HEK293 (cell line): ENCODE measurements around the gene RASL12.

Source experiments
- ZNF514 ChIP-seq: fragments of 450-650 bp; formaldehyde crosslinking; IDR thresholded peaks from 2 replicates; pipeline ENCODE4 v1.5.1; 2016; ENCODE audit warnings: missing biosample characterization, missing genetic modification characterization
- ZNF596 ChIP-seq: fragments of 450-650 bp; IDR thresholded peaks from 2 replicates; pipeline ENCODE4 v1.5.0; 2018; ENCODE audit warnings: missing biosample characterization, mild to moderate bottlenecking, missing genetic modification characterization, moderate library complexity
- TF ChIP-seq, protein P1 (sequence below): fragments of 450-650 bp; formaldehyde crosslinking; IDR thresholded peaks from 2 replicates; pipeline ENCODE4 v1.5.1; 2016; ENCODE audit warnings: missing biosample characterization, missing genetic modification characterization
- TF ChIP-seq, protein P2 (sequence below): fragments of 450-650 bp; formaldehyde crosslinking; IDR thresholded peaks from 2 replicates; pipeline ENCODE4 v1.5.1; 2016; ENCODE audit warnings: missing biosample characterization, missing genetic modification characterization
- TF ChIP-seq, protein P3 (sequence below): fragments of 450-650 bp; formaldehyde crosslinking; IDR thresholded peaks from 2 replicates; pipeline ENCODE4 v1.5.1; 2016; ENCODE audit warnings: missing biosample characterization, missing genetic modification characterization

DNA sequence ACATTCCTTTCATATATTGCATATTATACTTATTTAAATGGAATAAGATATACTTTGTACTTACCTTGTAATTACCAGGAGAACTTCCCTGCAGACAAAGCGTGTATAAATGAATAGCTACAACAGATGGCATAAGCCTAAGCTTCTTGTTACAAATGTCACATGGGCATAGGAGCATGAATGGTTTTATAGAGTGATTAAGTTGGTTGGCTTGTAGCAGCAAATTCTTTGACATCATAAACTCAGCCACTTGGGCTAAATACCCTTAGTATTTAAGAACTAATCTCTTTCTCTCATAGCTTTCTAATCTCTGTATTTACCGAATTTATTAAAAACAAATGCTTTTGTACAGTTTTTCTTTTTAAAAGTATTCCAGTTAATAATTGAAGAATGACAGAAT lies 47.3 kb upstream of the RASL12 start, which contains the start of gene UBAP1L:
- TF ChIP-seq, protein P1, sequence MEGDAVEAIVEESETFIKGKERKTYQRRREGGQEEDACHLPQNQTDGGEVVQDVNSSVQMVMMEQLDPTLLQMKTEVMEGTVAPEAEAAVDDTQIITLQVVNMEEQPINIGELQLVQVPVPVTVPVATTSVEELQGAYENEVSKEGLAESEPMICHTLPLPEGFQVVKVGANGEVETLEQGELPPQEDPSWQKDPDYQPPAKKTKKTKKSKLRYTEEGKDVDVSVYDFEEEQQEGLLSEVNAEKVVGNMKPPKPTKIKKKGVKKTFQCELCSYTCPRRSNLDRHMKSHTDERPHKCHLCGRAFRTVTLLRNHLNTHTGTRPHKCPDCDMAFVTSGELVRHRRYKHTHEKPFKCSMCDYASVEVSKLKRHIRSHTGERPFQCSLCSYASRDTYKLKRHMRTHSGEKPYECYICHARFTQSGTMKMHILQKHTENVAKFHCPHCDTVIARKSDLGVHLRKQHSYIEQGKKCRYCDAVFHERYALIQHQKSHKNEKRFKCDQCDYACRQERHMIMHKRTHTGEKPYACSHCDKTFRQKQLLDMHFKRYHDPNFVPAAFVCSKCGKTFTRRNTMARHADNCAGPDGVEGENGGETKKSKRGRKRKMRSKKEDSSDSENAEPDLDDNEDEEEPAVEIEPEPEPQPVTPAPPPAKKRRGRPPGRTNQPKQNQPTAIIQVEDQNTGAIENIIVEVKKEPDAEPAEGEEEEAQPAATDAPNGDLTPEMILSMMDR, result no peak
- TF ChIP-seq, protein P2, sequence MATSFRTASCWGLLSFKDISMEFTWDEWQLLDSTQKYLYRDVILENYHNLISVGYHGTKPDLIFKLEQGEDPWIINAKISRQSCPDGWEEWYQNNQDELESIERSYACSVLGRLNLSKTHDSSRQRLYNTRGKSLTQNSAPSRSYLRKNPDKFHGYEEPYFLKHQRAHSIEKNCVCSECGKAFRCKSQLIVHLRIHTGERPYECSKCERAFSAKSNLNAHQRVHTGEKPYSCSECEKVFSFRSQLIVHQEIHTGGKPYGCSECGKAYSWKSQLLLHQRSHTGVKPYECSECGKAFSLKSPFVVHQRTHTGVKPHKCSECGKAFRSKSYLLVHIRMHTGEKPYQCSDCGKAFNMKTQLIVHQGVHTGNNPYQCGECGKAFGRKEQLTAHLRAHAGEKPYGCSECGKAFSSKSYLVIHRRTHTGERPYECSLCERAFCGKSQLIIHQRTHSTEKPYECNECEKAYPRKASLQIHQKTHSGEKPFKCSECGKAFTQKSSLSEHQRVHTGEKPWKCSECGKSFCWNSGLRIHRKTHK (tag by site-specific recombination), result no peak
- TF ChIP-seq, protein P3, sequence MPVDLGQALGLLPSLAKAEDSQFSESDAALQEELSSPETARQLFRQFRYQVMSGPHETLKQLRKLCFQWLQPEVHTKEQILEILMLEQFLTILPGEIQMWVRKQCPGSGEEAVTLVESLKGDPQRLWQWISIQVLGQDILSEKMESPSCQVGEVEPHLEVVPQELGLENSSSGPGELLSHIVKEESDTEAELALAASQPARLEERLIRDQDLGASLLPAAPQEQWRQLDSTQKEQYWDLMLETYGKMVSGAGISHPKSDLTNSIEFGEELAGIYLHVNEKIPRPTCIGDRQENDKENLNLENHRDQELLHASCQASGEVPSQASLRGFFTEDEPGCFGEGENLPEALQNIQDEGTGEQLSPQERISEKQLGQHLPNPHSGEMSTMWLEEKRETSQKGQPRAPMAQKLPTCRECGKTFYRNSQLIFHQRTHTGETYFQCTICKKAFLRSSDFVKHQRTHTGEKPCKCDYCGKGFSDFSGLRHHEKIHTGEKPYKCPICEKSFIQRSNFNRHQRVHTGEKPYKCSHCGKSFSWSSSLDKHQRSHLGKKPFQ (tag by site-specific recombination), result no peak
- TF ChIP-seq ZNF514 (tag by site-specific recombination) (no peak), ZNF596 (no peak)
